HFFc6 (cell line): ENCODE data around the gene DPYD. TPM values are rescaled to one million over a fixed set of nuclear protein-coding genes. Genes with fewer than 3 reads are reported as not detected.
A peak's percentile ranks its signal among the peaks of the same experiment; 100 is the strongest.

Experiments
- DNase-seq: peaks from one replicate; pipeline ENCODE4 v3.0.0-alpha.2; 2018
- H3K27ac Mint-ChIP-seq: 2 replicates; pipeline ENCODE4 v1.8.0; 2020; ENCODE audit warnings: mild to moderate bottlenecking, mixed read lengths
- H3K27me3 Mint-ChIP-seq: 2 replicates; pipeline ENCODE4 v1.8.0; 2021; ENCODE audit warnings: mild to moderate bottlenecking, moderate library complexity, mixed read lengths; ENCODE audit not compliant: insufficient read depth
- H3K36me3 Mint-ChIP-seq: 2 replicates; pipeline ENCODE4 v1.8.0; 2021; ENCODE audit warnings: low read depth, mixed read lengths
- H3K4me1 Mint-ChIP-seq: 2 replicates; pipeline ENCODE4 v1.8.0; 2020; ENCODE audit warnings: low read depth, mixed read lengths
- H3K4me3 Mint-ChIP-seq: 2 replicates; pipeline ENCODE4 v1.8.0; 2020; ENCODE audit warnings: mild to moderate bottlenecking, moderate library complexity, mixed read lengths
- H3K9me3 Mint-ChIP-seq: 2 replicates; pipeline ENCODE4 v1.8.0; 2020; ENCODE audit warnings: mild to moderate bottlenecking, mixed read lengths
- total RNA-seq, 6 experiments: library from RNA; stranded (reverse); fragmentation: NEBNext Ultra II Directional; extraction: Animal tissue kit (Norgen Biotek cat#: 25700); gene quantifications; 2 replicates in 1 of 6; 3 replicates in 5 of 6; pipeline ENCODE4 v1.2.3, GENCODE V29; 2021
- TF ChIP-seq, protein P1 (sequence below): fragments of 200-600 bp; sonication (generic); IDR thresholded peaks from 2 replicates; pipeline ENCODE4 v1.5.0; 2021; ENCODE audit warnings: antibody characterized with exemption, mild to moderate bottlenecking

The DPYD gene
- total RNA-seq, 6 experiments from 2014 or later: 37.0 to 77.8 (median 67.9) TPM

DNA sequence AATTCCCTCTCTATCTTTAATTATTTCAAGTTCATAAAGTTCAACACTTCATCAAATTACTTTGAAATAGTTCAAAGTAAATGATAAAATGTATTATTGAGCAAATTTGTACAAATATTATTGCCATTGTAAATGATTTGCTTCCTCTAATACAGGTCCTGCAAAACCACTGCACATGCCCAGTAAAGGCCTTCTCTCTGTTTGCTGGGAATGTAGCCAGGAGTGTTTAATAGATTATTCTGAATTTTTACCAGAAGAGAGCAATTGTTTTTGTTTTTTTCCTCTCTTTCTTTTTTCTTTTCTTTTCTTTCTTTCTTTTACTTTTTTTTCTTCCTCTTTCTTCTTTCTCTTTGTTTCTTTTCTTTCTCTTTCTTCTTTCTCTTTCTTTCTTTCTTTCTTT lies 713.0 kb downstream of the DPYD start:
- Mint-ChIP-seq H3K9me3 (no peaks in the 10 kb centered on the region), H3K4me3 (no peak overlapping the region), H3K36me3 (no peaks in the 10 kb centered on the region; the same call in 1 of the 2 replicates), H3K27ac (no peak overlapping the region), H3K27me3 (no peaks in the 10 kb centered on the region), H3K4me1 (peaks cover 9% of the 10 kb centered on the region)
- DNase-seq: no peak
- TF ChIP-seq, protein P1, sequence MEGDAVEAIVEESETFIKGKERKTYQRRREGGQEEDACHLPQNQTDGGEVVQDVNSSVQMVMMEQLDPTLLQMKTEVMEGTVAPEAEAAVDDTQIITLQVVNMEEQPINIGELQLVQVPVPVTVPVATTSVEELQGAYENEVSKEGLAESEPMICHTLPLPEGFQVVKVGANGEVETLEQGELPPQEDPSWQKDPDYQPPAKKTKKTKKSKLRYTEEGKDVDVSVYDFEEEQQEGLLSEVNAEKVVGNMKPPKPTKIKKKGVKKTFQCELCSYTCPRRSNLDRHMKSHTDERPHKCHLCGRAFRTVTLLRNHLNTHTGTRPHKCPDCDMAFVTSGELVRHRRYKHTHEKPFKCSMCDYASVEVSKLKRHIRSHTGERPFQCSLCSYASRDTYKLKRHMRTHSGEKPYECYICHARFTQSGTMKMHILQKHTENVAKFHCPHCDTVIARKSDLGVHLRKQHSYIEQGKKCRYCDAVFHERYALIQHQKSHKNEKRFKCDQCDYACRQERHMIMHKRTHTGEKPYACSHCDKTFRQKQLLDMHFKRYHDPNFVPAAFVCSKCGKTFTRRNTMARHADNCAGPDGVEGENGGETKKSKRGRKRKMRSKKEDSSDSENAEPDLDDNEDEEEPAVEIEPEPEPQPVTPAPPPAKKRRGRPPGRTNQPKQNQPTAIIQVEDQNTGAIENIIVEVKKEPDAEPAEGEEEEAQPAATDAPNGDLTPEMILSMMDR: no peak

DNA sequence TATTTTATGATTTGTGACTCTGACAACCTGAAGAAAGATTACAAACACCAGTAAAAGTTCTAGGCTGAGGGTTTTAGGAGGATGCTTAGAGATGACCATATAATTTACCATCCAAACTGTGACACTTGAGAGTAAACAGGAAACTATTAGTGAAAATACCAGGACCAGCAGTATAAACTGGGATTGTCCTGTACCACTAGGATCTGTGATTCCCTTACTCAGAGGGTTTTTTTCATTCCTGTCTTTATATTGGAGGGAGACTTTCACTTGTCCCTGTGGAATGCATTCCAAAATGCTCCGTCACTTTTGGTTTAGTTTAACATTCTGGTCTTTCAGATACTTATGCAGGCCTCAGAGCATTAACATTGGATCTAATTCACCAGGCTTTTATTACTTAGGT lies 716.4 kb downstream of the DPYD start:
- no peak overlapping the region for H3K27ac Mint-ChIP-seq
- no peaks in the 10 kb centered on the region for H3K27me3 Mint-ChIP-seq
- no peaks in the 10 kb centered on the region; the same call in 1 of the 2 replicates for H3K36me3 Mint-ChIP-seq
- H3K4me3 Mint-ChIP-seq: no peak overlapping the region
- DNase-seq: no peak
- no peaks in the 10 kb centered on the region for H3K9me3 Mint-ChIP-seq
- H3K4me1 Mint-ChIP-seq: peaks cover 18% of the 10 kb centered on the region
- TF ChIP-seq, protein P1: no peak

DNA sequence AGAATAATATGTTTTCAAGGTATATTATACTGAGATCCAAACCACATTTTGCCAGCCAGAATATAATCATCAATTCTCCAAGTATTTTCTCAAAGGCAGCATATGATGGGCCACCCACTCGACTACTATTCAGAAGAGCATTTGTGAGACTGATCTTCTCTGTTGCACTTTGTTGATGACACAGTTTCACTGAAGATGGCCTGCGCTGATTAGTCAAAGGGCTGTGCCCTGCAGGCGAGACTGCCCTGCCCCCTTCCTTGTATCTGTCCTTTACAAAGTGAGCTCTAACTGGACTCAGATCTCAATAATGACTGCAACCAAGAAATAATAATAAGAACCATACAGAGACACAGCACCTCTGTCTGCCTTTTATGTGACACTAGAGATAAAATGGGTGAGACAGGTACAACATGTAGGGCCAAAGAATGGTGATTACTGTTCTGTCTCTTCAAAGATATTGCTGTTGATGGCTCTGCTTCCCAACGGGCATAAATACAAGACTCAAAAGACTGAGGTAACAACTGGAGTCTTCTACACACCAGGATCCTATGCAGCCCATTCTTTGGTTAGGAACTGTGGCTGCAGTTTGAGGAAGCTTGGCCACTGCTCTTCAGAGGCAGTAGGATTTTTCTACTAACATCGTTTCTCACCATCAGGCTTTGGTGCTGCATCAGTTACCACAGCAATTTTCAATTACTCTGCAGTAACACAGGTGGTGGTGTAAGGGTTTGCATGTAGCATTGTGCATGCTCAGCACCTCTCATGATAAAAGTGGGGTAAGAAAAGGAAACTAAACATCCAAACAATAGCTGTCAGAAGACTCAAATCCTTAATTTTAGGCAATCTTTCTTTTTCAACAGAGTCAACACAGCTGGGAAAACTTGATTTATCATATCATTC lies 718.1 kb downstream of the DPYD start:
- H3K9me3 Mint-ChIP-seq: no peaks in the 10 kb centered on the region
- no peak overlapping the region for H3K27ac Mint-ChIP-seq

DNA sequence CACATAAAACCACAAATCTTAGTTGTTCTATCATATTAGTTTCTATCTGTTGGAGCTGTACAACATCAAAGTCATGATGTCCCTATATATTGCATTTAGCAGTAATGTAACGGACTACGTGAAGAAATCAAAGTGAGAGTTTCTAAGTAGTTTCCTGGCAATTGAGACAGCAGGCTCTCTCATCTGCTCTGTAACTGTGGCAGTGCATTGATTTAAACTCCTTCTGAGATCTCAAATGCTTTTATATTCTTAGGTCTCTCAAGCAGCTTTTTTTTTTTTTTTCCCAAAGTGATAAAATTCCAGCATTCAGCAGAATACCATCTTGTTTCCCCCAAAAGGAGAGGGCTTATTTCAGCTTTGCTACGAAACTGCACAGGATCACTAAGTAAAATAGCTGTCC lies 719.2 kb downstream of the DPYD start:
- Mint-ChIP-seq H3K4me1 (peaks cover 14% of the 10 kb centered on the region), H3K4me3 (no peak overlapping the region), H3K27me3 (no peaks in the 10 kb centered on the region; the same call in 1 of the 2 replicates), H3K9me3 (no peaks in the 10 kb centered on the region), H3K27ac (no peak overlapping the region), H3K36me3 (no peaks in the 10 kb centered on the region)
- DNase-seq: no peak
- TF ChIP-seq, protein P1: no peak

More for the DNA sequence above, 718.1 kb downstream of the DPYD start:
- H3K27me3 Mint-ChIP-seq: no peaks in the 10 kb centered on the region; the same call in 1 of the 2 replicates
- no peak overlapping the region for H3K4me3 Mint-ChIP-seq
- no peaks in the 10 kb centered on the region for H3K36me3 Mint-ChIP-seq
- TF ChIP-seq, protein P1: no peak
- peaks cover 14% of the 10 kb centered on the region for H3K4me1 Mint-ChIP-seq
- peak; percentile 9 for DNase-seq

DNA sequence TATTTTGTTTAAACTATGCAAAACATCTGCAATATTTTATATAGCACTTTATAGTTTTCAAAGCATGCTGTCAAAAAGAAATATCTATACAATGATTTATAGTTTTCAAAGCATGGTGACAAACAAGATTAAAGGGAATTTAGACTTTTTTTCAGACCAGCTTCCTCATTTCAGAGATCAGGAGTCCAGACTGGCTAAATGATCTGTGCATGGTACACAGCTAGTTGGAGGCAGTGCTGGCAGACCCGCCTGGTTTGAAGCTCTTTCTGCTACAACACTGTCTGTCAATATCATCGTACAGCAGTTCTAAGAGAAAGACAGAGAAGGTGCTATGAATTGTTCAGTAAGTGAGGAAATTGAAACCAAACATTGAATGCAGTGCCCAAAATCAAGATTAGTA lies 720.2 kb downstream of the DPYD start:
- Mint-ChIP-seq H3K36me3 (peaks cover 4% of the 10 kb centered on the region), H3K9me3 (no peaks in the 10 kb centered on the region), H3K27ac (no peak overlapping the region), H3K4me1 (peaks cover 14% of the 10 kb centered on the region), H3K27me3 (no peaks in the 10 kb centered on the region; the same call in 1 of the 2 replicates), H3K4me3 (no peak overlapping the region)
- DNase-seq: no peak
- TF ChIP-seq, protein P1: no peak
